IPS DF 6.9 (cell line): ENCODE data around the gene PTP4A1.
"Not testable (repeated sequence)": the region's sequence is repeated elsewhere in the genome, so short reads cannot be mapped to it uniquely, and the experiment has no call there.

Experiments
- DNase-seq: peaks from one replicate; pipeline ENCODE4 v3.0.0-alpha.2; 2013; ENCODE audit warnings: low read depth, low spot score
- H3K27ac ChIP-seq: one replicate; pipeline ENCODE4 v1.5.1; 2013; ENCODE audit warnings: low read length, control low read depth
- H3K27me3 ChIP-seq: 2 replicates; pipeline ENCODE4 v1.6.1; 2013; ENCODE audit warnings: mild to moderate bottlenecking, low read length; ENCODE audit not compliant: control insufficient read depth, insufficient read depth
- H3K36me3 ChIP-seq: 2 replicates; pipeline ENCODE4 v1.6.1; 2013; ENCODE audit warnings: low read length; ENCODE audit not compliant: control insufficient read depth, insufficient read depth
- H3K4me1 ChIP-seq: 2 replicates; pipeline ENCODE4 v1.6.1; 2013; ENCODE audit warnings: low read length; ENCODE audit not compliant: control insufficient read depth, insufficient read depth
- H3K4me3 ChIP-seq: 2 replicates; pipeline ENCODE4 v1.5.1; 2013; ENCODE audit warnings: mild to moderate bottlenecking, low read length
- H3K9me3 ChIP-seq: 2 replicates; pipeline ENCODE4 v1.6.1; 2013; ENCODE audit warnings: low read length, inconsistent platforms; ENCODE audit not compliant: control insufficient read depth, insufficient read depth
- WGBS: extraction: QIAGEN DNeasy Blood & Tissue Kit; methylation state at CpG from one replicate; pipeline ENCODE4 v1.1.7; 2013; ENCODE audit warnings: mixed read lengths, missing lambda C conversion rate; ENCODE audit not compliant: insufficient read length, insufficient coverage; 5-methylcytosine and 5-hydroxymethylcytosine counted together

PTP4A1 gene

DNA sequence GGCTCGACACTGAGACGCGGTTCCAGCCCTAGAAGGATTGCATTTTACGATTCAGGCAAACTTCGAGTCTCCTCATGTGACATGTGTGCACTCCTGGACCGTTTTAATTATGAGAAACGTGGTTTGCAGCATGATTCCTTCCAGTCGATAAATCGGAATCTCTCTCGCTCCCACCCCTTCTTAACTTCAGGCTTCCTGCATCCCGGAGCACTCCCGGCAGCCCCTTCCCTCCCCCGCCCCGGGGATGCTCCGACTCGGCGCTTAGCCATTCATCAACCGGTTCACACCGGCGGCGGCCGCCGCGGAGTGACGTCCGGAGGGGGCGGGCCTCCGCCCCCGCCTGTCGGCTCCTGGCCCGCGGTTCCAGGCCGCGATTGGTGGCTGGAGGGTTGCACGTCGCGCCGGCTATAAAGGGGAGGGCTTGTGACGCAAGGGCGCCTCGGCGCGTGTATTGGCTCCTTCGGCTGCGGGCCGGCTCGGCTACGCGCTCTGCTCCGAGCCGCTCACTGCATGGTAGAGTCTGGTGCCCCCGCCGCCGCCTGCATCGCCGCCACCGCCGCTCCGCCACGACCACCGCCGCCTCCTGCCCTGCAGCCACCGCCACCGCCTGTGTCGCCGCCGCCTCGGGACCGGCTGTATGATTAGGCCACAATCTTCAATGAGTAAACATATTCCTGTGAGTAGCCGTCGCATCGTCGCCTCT lies at the start of gene PTP4A1, which contains the start of gene LOC128125822:
Gene PTP4A1 (plus strand): TSS at position 437 of the 703 bp plus-strand sequence. CDS start 4,401 bp downstream, outside the sequence.
Gene LOC128125822 (plus strand): TSS at position 437 of the 703 bp plus-strand sequence.
- H3K27ac ChIP-seq: no peak within 1 kb of the TSS
- H3K4me1 ChIP-seq: no peaks in the 10 kb centered on the region
- peak; percentile 86 for DNase-seq
- peak within 1 kb of the TSS; percentile 99 for H3K4me3 ChIP-seq
- no peaks in the 10 kb centered on the region for H3K9me3 ChIP-seq
- no CpG with 5 or more reads among the region's 73 CpGs for WGBS
- H3K36me3 ChIP-seq: peaks cover 2% of the 10 kb centered on the region; the same call in 1 of the 2 replicates
- H3K27me3 ChIP-seq: no peaks in the 10 kb centered on the region

DNA sequence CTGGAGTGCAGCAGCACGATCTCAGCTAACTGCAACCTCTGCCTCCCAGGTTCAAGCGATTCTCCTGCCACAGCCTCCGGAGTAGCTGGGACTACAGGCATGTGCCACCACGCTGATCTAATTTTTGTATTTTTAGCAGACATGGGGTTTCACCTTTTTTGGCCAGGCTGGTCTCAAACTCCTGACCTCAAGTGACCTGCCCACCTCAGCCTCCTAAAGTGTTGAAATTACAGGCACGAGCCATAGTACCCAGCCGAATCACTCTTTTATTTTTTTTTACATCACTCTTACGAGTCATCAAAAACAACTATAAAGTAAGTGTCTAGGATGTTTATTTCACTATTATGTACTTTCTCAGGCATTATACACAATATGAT lies 49.4 kb upstream of the PTP4A1 start:
- not testable (repeated sequence) for DNase-seq, H3K4me3 ChIP-seq, H3K9me3 ChIP-seq, H3K27ac ChIP-seq, H3K4me1 ChIP-seq, H3K27me3 ChIP-seq, H3K36me3 ChIP-seq
- no CpG with 5 or more reads among the region's 7 CpGs for WGBS

- Histone ChIP-seq H3K4me1 (no peaks in the 10 kb centered on the region), H3K27me3 (no peaks in the 10 kb centered on the region), H3K36me3 (no peaks in the 10 kb centered on the region), H3K27ac (no peak overlapping the region), H3K9me3 (no peaks in the 10 kb centered on the region), H3K4me3 (no peak overlapping the region)
- WGBS: no CpG with 5 or more reads among the region's 4 CpGs
- DNase-seq: no peak
Observed at GRCh38 chr6:63523630-63524029, 48.6 kb upstream of the PTP4A1 start.

GRCh38 chr6:63525186-63525878 lies 46.9 kb upstream of the PTP4A1 start:
- no peak for DNase-seq

GRCh38 chr6:63526931-63527330 lies 45.3 kb upstream of the PTP4A1 start:
- H3K4me1 ChIP-seq: no peaks in the 10 kb centered on the region
- H3K36me3 ChIP-seq: no peaks in the 10 kb centered on the region
- H3K9me3 ChIP-seq: no peaks in the 10 kb centered on the region
- no peak for DNase-seq
- H3K27ac ChIP-seq: no peak overlapping the region
- H3K27me3 ChIP-seq: no peaks in the 10 kb centered on the region
- H3K4me3 ChIP-seq: no peak overlapping the region

More at GRCh38 chr6:63525186-63525878, 46.9 kb upstream of the PTP4A1 start:
- no peaks in the 10 kb centered on the region for H3K9me3 ChIP-seq
- no CpG with 5 or more reads among the region's 7 CpGs for WGBS
- no peak overlapping the region for H3K27ac ChIP-seq
- H3K4me3 ChIP-seq: no peak overlapping the region
- no peaks in the 10 kb centered on the region for H3K4me1 ChIP-seq
- H3K27me3 ChIP-seq: no peaks in the 10 kb centered on the region
- no peaks in the 10 kb centered on the region for H3K36me3 ChIP-seq

DNA sequence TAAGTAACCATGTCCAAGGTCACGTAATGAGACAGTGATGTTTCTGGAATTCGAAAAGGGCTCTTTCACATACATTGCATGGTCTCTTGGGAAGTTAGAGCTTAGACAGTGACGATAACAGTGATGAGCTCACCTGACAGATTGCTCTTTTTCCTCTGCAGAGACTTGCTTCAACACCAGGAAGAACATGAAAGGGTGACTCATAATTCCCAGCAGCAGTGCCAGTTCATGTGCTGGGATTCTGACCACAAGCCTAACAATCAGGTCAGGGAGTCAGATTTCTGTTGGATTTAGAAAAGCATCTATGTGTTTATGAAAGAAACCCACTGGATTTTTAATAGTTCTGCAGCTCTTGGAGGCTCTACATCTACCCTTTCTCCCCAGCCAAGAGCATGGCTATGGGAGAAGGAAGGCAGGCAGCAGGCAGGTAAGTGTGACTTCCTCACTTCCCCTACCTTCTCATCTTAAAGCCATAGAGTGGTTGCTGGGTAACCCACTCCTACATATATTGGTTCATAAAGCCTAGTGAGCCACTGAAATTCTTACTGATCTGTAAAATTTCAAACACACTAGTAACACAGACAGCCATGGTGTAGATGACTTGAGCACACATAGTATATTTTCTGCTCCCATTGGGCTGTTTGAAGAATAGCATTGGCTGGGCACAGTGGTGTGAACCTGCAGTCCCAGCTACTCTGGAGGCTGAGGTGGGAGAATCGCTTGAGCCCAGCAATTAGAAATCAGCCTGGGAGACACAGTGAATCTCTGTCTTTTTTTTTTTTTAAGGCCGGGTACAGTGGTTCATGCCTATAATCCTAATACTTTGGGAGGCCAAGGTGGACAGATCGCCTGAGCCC lies 44.4 kb upstream of the PTP4A1 start:
- WGBS: no CpG with 5 or more reads among the region's 6 CpGs
- no peak for DNase-seq
- Histone ChIP-seq H3K27ac (no peak overlapping the region), H3K36me3 (no peaks in the 10 kb centered on the region), H3K4me3 (no peak overlapping the region), H3K27me3 (no peaks in the 10 kb centered on the region), H3K4me1 (no peaks in the 10 kb centered on the region), H3K9me3 (no peaks in the 10 kb centered on the region)

DNA sequence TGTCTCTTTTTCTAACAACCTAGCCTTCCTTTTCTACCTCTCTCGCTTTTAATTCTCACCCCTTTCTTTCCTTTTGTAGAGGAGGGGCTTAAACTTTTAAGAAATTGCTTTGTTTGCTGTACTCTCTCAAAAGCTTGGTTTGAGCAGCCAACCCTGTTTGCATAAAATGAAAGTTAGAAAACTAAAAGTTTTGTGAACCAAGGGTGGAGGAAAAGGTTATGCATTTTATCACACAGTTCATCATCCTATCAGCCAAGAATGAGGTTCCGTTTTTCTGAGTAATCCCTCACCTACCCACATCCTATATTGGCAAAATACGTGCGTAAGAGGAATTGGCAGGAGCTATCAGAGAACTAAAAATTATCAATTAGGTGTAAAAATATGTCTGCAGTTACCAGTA lies 42.8 kb upstream of the PTP4A1 start:
- no peak overlapping the region for H3K27ac ChIP-seq
- no peak for DNase-seq
- 100% methylated on average over 1 of the region's 4 CpGs for WGBS
- no peaks in the 10 kb centered on the region for H3K4me1 ChIP-seq
- H3K4me3 ChIP-seq: no peak overlapping the region
- no peaks in the 10 kb centered on the region for H3K9me3 ChIP-seq
- no peaks in the 10 kb centered on the region for H3K36me3 ChIP-seq
- H3K27me3 ChIP-seq: no peaks in the 10 kb centered on the region

DNA sequence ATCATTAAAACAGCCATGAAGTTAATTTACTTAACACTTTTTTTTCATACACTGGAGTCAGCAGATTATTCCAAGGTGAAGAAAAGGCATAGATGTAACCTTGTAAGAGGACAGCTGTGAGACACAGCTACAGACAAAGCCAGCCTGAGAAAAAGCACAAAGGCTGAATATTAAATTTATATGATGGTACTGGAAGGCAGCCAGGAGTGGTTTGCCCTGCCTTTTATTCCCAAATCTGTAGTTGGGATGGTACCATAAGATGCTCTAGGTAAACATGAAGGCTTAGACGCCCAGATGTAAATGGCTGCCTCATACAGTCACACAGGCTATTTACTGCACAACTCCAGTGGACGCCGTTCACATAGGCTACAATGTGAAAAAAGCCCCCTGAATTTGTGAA lies 42.1 kb upstream of the PTP4A1 start:
- no CpG with 5 or more reads among the region's 3 CpGs for WGBS
- Histone ChIP-seq H3K36me3 (no peaks in the 10 kb centered on the region), H3K27me3 (no peaks in the 10 kb centered on the region), H3K9me3 (no peaks in the 10 kb centered on the region), H3K4me3 (no peak overlapping the region), H3K4me1 (no peaks in the 10 kb centered on the region), H3K27ac (no peak overlapping the region)
- no peak for DNase-seq

GRCh38 chr6:63530991-63531390 lies 41.3 kb upstream of the PTP4A1 start:
- H3K9me3 ChIP-seq: no peaks in the 10 kb centered on the region
- H3K27ac ChIP-seq: no peak overlapping the region
- no peaks in the 10 kb centered on the region for H3K4me1 ChIP-seq
- no peaks in the 10 kb centered on the region for H3K36me3 ChIP-seq
- no CpG with 5 or more reads among the region's 1 CpG for WGBS
- H3K27me3 ChIP-seq: no peaks in the 10 kb centered on the region
- no peak overlapping the region for H3K4me3 ChIP-seq
- DNase-seq: no peak

DNA sequence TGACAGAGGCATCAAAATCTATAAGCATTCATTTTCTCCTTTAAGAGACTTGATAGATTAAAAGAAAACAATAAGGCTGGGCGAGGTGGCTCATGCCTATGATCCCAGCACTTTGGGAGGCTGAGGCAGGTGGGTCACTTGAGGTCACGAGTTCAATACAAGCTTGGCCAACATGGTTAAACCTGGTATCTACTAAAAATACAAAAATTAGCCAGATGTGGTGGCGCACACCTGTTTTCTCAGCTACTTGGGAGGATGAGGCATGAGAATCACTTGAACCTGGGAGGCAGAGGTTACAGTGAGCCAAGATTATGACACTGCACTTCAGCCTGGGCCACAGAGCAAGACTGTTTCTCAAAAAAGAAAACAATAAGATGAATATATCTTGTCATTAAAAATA lies 39.3 kb upstream of the PTP4A1 start:
- Histone ChIP-seq H3K4me3 (no peak overlapping the region), H3K36me3 (no peaks in the 10 kb centered on the region), H3K9me3 (no peaks in the 10 kb centered on the region), H3K4me1 (no peaks in the 10 kb centered on the region), H3K27ac (no peak overlapping the region), H3K27me3 (no peaks in the 10 kb centered on the region)
- WGBS: no CpG with 5 or more reads among the region's 3 CpGs
- DNase-seq: no peak
